ENCODE results near the gene DYNLT2.

DYNLT2 gene

DNA sequence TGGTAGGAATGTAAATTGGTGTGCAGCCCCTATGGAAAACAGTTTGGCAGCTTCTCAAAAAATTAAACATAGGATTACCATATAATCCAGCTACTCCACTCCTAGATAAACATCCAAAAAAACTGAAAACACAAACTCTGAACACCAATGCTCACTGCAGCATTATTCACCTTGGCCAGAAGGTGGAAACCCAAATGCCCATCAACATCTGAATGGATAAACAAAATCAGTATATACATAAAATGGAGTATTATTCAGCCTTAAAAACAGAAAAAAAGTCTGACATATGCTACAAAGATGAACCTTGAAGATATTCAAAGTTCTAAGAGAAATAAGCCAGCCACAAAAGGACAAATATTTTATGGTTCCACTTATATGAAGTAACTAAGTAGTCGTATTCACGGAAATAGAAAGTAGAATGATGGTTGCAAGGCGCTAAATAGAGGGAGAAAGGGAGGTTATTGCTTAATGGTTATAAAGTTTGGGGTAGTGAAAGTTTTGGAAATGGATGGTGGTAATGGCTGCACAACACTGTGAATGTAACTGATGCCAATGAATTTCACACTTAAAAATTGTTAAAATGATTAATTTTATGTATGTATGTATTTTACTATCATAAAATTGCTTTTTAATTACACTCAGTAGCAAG lies 31.0 kb downstream of the DYNLT2 start:
- peak; percentile 19; the same call in 1 of the 2 replicates for TF ChIP-seq CTCF (IDR thresholded peaks at IDR 0.05)

DNA sequence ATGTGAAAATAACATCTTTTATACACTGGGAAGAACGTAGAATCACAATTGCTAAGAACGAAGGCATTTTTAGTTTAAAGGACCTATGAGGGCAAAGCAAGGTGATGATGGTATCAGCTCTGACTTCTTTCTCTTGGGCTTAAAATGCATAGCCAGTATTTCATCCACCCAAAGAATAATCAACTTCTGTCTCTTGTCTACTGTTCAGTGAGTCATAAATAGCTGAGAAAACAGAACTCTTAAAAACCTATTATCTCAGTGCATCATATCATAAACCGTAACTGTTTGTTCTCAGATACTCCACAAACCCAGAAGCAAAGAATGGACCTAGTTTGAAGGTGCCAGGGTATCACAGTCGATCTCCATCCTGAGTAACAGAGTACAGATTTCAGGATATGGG lies 32.3 kb downstream of the DYNLT2 start:
- no peak for TF ChIP-seq CTCF (IDR thresholded peaks at IDR 0.05)

DNA sequence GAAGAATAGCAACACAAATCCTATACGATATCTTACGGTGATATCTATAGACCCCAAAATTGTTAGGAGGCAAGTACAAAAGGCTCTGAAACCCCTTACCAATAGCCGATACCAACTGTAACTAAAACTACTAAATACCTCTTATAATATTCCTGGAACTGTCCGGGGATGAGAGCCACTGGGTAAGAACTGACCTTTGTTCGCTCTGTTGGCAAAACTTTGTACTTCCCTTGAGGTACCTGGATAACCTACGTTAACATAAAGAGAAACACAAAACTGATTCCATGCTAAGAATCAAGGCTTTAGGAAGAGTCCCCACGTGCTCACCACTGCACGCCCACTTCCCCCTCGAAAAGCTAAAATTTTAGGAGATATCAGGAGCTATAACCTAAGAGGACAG lies 36.8 kb downstream of the DYNLT2 start:
- no peak for TF ChIP-seq CTCF (IDR thresholded peaks at IDR 0.05)

GRCh38 chr6:169714178-169714577 lies 37.2 kb downstream of the DYNLT2 start:
- TF ChIP-seq CTCF (IDR thresholded peaks at IDR 0.05), result no peak

- TF ChIP-seq CTCF (IDR thresholded peaks at IDR 0.05), result no peak
These were observed 41.4 kb downstream of the DYNLT2 start for GRCh38 chr6:169710009-169710408.

GRCh38 chr6:169709293-169709692 lies 42.1 kb downstream of the DYNLT2 start:
- TF ChIP-seq CTCF (IDR thresholded peaks at IDR 0.05), result no peak

DNA sequence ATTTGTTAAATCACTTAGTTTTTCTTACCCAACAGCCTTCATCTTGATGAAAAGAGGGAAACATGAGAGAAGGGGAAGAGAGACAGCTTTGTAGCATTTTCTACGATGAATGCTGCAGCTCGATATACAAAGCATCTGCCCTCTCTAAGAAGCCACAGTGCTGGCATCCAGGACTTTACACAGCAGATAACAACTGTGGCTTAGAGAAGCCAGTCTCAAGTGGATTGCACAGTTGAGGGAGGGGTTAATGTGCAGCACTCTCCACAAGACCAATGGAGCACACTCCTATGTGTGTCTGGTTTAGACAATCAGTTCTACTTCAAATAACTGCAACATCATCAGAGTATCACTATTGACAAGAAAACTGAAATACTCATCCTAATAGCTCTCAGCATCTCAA lies 43.6 kb downstream of the DYNLT2 start:
- TF ChIP-seq CTCF (IDR thresholded peaks at IDR 0.05), result no peak

DNA sequence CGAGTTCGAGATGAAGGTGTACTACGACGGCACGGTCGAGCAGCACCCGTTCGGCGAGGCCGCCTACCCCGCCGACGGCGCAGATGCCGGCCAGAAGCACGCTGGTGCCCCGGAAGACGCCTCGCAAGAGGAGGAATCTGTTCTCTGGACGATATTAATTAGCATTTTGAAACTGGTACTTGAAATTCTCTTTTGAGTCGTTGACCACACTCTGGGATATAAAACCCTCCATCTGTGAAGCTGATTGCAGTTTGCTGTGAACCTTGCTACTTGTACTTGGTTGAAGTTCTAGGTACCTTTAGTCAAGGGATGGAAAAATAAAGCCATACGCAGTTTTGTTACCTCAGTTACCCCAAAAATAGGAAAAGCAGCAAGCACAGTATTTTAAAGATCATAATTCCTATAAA lies 48.5 kb downstream of the DYNLT2 start:
- no peak for TF ChIP-seq CTCF (IDR thresholded peaks at IDR 0.05)
